ENCODE results near the gene INAVA.
"Not testable (repeated sequence)": the region's sequence is repeated elsewhere in the genome, so short reads cannot be mapped to it uniquely, and the experiment has no call there.

INAVA gene

DNA sequence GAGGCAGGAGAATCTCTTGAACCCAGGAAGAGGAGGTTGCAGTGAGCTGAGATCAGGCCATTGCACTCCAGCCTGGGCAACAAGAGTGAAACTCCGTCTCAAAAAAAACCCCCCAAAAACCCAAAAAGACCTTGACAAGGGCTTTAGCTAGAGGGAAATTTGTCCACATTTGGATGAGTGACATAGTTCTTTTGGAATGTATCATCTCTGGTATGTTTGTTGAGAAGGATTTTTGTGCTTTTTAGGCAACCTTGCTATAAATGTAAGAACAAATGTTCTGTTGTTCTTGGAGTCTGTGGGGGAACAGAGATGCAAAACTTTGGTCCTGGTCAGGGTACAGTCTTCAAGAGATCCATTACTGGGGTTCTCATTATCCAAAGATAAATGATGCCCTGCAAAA, 28.9 kb downstream of the INAVA start:
- no peak for DNase-seq

DNA sequence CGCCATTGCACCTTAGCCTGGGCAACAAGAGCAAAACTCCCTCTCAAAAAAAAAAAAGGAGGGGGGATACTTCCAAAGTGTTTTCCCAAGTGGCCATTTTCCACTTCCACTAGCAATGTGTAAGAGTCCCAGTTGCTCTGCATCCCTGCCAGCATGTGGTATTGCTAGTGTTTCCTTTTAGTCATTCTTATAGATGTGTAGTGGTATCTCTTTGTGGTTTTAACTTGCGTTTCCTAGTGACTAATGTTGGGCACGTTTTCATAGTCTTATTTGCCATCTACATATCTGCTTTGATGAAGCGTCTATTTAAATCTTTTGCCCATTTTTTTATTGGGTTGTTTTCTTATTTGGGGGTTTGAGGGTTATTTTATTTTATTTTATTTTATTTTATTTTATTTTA, 31.1 kb downstream of the INAVA start:
- peak; percentile 15 for DNase-seq

DNA sequence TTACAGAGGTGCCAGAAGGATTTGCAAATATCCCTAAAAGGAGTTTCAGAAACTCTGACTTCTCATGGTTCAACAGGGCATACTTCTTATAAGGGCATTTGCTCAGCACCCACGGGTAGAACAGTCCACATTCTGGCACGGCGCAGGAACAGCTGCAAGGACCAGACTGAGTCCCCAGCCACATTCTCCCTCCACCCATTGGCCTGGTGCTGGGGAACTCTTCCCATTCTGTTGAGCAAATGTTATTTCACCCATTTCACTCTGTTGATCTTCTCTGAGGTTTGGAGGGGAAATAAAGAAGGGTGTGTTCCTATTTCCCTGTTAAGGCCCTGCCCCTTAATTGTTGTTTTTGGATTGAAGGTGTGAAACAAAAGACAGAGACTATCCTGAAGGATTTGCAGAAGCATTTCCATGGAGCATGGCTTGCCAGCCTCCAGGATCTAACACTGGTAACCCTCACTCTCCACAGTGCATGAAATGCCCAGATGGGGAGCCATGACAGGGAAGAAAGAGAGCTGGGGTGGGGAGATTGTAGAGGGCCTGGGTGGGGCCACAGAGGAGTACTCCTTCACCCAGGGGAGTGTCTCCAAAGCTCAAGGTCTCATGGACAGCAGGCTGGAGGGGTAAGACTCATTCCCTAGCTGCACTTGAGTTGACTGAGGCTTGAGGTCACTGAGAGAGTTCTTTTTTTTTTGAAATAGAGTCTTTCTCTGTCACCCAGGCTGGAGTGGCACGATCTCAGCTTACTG, 35.0 kb downstream of the INAVA start:
- DNase-seq: no peak

DNA sequence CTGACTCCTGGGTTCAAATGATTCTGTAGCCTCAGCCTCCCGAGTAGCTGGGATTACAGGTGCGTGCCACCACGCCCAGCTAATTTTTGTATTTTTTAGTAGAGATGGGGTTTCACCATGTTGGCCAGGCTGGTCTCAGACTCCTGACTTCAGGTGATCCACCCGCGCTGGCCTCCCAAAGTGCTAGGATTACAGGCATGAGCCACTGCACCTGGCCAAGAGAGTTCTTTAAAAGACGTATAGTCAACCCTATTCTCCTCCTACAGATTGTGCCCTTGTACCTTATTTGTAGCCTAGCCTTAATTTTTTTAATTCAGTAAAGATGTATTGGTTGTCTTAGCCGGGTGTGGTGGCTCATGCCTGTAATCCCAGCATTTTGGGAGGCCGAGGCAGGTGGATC, 35.6 kb downstream of the INAVA start:
- not testable (repeated sequence) for DNase-seq

DNA sequence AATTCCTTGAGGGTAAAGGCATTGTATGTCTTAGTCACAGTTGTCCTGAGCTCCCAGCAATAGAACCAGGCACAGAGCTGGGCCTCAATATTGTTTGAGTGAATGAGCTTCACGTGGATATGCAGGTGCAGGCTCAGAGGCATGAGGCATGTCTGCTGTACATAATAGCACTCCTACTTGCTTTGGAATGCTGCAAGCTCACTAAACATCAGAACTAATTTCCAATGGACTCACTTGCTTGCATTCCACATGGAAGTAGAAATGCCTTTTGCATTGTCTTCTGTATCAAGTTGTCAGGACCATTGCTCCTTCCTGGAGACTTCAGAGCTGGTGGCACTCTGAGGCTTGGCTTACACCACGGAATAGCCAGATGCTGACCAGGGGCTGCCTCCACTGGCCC, 37.1 kb downstream of the INAVA start:
- DNase-seq: no peak

DNA sequence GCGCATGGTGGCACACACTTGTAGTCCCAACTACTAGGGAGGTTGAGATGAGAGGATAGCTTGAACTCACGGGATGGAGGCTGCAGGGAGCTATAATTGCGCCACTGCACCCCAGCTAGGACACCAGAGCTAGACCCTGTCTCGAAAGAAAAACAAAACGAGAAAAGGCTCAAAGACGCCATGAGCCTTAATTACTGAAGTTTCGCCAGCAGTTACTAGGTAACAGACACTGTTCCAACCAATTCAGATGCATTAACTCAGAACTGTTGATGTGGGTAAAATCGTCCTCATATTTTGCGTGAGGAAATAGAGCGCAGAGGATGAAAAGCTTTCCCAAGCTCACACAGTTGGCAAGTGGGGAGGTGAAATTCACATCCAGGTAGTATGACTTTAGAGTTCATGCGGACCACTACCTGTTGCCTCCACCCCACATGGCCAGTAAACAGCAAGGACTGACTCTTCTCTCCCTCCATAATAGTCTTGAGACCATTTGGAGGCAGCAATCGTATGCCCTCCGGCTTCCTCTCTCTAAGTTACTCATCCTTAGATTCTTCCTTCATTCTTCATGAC, 40.1 kb downstream of the INAVA start:
- no peak for DNase-seq

DNA sequence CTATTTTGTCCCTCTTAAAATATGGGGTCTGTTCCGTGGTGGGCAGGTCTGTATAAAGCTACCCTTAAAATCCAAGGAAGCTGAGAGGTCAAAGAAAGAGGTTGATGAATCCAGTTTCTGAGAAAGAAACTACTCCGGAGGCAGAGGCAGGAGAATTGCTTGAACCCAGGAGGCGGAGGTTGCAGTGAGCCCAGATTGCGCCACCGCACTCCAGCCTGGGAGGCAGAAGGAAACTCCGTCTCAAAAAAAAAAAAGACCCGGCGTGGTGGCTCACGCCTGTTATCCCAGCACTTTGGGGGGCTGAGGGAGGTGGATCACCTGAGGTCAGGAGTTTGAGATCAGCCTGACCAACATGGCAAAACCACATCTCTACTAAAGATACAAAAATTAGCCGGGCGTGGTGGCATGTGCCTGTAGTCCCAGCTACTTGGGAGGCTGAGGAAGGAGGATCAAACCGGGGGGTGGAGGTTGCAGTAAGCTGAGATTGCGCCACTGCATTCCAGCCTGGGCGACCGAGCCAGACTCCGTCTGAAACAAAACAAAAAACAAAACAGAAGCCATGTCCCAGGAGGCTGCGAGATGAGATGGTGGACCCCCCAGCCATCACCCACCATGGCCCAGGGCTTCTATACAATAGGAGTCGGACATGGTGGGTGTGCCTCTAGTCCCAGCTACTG, 40.7 kb downstream of the INAVA start:
- DNase-seq: not testable (repeated sequence)

DNA sequence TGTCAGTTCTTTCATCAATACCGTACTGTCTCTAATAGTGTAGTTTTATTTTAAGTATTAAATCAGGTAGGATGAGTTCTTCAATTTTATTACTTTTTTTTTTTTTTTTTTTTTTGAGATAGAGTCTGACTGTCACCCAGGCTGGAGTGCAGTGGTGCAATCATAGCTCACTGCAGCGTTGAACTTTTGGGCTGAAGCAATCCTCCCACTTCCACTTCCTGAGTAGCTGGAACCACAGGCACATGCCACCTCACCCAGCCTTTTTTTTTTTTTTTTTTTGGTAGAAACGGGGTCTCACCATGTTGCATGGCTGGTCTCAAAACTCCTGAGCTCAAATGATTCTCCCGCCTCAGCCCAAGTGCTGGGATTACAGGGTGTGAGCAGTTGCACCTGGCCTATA, 44.3 kb downstream of the INAVA start:
- DNase-seq: no peak

DNA sequence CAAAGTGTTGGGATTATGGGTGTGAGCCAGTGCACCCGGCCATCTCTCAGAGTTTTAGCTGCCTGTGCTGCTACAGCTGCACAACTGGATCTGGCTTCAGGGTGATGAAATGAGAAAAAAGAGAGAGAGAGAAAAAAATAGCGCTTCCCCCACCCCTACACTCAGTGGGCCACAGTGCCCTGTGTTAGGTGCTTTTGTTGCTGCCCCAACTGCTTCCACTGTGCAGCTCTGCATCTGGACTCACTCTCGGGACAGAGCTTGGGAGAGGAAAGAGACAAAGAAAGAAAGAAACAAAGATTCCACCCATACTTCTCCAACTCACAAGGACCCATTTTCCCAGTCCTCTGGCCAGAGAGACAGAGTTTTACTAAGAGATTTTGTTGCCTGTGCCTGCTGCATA, 50.4 kb downstream of the INAVA start:
- no peak for DNase-seq

DNA sequence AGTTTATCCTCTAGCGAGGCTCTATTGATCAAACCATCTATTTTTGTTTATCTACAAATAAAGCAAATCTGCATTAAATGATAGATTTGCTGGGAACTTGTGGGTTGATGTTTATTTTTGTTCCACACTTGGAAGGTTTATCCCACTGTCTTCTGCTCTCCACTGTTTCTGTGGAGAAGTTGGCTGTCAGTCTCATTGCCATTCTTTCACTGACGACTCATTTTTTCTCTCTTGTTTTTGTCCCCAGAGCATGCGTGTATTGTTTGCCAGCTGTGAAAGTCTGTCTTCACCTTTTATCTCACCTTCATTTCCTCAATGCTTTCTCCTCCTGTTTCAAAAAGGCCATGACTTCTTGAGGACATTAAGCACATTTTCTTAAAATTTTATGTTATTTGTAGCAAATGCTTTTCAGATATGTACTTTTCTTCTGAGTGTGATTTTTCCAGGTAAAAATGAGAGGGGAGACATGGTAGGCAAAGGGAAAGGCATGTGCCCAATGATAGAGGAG, 52.4 kb downstream of the INAVA start:
- no peak for DNase-seq

DNA sequence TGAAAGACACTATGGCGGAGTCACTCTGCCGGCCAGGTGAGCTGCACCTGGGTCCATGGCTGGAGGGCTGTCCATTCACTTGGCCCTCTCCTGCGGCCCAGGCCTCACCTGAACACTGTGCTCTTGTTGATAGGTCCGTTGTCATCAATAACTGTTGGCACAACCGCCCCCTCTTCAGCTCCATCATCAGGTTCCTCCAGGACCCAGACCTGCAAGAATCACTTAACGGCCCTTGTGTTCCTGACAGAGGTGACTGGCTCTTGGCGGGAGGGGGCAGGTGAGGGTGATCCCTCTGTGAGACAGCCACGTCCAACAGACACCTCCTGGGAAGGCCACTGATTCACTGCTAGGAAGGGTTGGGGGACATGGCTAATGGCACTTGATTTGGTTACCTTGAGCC, 54.9 kb downstream of the INAVA start:
- DNase-seq: no peak

DNA sequence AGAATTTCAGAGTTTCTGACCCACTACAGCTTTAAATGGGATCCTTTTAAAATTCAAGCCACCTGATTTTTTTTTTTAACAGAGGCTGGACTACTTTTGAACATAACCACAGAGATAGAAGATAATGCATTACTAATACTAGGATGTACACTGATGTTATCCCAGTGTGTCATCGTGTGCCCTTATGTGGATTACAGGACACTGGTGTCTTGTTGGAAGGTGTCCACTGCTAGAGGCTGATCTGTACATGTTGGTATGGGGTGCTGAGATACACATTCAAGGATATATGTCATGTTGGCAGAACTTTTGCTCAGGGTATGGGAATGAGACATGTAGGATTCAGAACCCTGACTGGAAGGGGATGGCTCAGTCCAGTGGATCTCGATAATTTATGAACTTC, 56.3 kb downstream of the INAVA start:
- no peak for DNase-seq

DNA sequence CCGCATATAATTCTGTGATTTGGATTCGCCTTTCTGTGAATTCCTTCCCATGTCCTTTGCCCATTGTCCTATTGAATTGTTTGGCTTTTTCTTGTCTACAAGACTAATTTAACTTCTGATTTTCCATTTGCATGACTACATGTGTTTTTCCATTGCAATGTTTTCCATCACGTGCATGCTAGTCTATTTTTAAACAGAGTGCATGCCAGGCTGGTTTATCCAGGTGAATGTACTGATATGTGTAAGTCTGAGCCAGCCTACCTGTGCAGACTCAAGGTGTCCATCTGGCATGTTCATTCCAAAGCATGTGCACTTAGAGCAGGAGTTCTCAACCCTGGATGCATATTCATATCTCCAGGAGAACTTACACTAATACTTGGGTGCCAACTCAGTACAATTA, 59.7 kb downstream of the INAVA start:
- no peak for DNase-seq

DNA sequence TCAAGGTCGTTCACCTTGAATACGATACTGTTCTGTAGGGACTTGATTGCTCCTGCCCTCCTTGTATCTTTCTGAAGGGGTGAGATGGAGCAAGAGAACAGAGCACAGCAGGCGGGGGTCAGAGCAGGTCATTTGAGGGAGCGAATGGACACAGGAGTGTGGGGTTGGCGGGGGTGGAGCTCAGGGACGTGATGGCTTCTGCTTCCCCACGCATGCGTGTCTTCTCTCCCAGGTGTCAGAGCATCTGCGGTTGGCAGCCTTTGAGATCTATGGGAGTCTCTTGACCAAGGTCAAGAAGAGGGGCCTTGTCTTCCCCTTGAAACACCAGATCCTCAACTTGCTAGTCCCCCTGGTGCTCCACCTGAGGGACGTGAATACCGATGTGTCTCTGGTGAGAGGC, 63.9 kb downstream of the INAVA start:
- no peak for DNase-seq

DNA sequence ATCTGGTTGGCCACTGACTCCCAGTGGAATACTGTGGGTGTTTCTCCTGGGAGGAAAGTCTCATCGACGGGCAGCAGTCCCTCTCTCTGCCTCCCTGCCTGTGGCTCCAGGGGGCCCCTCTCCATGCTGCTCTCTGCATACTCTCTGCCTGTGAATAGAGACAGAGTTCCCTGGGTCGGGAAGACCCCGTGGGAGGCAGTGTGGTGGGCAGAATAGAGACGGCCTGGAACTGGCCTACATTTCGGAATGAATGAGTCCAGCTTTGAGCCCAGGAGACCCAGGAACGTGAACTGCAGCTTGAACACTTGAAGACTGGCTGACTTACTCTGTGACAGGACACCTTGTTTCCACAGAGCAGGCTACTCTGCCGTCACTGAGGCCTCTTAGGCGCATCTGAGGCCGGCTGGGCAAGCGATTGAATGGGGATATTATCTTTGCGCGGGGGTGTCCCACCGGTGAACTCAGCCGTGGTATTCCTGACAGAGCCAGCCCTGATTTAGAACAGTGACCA, 64.8 kb downstream of the INAVA start:
- DNase-seq: no peak

DNA sequence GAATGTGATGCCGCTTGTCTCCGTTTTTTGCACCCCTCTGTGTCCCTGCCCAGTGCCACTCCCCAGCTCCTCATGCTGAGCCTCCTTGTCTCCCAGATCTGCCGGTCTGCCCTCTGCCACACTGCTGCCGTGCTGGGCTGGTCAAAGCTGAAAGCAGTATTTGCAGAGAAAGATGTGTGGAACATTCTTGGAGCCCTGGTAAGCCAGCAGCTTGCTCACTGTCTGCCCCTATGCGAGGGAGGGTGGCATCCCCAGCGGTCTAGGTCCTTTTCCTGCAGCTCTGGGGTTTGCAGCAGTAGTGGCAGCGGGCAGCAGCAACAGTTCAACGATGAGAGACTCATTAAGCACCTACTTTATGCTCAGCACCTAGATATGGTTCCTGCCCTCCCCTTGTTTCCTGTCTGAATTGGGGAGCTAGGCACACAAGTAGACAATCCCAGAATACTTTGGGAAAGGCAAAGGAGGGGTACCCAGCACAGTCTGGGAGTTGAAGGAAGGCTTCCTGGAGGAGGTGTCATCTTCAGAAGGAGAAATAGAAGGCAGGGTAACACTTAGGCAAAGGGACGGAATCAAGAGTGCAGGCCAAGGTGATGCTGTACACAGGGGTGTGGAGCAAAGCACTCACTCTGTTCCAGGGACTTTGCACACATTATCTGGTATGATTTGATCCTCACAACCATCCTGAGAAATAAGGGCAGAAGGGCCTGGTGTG, 65.7 kb downstream of the INAVA start:
- DNase-seq: no peak

DNA sequence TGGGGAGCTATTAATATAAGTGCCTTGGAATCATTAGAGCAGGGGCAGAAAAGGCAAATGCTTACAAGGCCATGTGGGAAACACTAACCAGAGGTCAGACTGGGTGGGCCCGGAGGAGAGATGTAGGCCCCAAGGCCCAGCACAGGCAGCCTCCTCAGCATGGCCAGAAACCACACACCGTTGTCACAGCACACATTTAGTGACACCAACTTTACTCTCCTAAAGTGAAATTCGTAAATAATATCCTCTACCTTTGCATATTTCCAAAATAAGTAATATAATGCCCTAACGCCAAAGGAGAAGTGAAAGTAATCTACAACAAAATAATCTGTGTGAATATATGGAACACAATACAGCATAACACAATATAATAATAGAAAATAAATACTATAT, 66.2 kb downstream of the INAVA start:
- no peak for DNase-seq

DNA sequence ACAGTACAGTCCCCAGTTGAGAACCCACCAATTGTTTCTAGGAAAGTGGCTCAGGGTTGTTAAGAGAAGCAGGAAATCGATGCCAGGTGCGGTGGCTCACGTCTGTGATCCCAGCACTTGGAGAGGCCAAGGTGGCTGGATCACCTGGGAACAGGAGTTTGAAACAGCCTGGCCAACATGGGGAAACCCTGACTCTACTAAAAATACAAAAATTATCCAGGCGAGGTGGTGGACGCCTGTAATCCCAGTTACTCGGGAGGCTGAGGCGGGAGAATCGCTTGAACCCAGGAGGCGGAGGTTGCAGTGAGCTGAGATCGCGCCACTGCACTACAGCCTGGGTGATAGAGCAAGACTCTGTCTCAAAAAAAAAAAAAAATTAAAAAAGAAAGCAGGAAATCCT, 67.5 kb downstream of the INAVA start:
- DNase-seq: not testable (repeated sequence)

DNA sequence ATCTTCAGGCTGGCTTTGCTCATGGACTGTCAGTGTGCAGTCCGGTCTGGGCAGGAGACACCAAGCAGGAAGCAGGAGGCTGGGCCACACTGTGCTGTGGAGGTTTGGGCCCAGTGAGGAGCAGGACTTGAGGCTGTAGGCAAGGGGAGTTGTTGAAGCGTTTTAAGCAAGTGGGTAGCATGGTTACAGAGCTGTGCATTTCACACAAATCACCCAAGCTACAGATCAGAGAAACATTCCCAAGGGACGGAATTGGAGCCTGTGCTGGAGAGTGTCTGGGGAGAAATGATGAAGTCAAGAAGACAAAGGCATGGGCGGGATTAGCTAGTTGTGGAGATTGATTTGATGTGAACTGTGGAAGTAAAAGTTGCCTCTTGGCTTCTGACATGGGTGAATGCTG, 67.9 kb downstream of the INAVA start:
- DNase-seq: no peak

DNA sequence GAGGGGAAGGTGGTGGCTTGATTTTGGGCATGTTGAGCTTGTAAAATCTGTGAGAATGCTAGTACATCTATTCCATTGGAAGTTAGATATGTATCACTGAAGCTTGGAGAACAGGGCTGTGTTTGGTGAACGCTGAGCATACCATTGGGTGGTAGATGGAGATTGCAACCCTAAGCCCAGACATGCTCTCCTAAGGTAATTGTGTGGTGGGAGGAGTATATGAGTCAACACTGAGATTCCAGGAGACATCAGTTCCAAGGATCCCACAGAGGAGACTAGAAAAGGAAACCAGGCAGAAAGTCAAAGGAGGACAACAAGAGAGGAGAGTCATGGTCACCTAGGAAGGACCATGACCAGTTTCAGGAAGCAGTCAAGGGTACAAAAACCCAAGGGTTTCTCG, 68.4 kb downstream of the INAVA start:
- no peak for DNase-seq

DNA sequence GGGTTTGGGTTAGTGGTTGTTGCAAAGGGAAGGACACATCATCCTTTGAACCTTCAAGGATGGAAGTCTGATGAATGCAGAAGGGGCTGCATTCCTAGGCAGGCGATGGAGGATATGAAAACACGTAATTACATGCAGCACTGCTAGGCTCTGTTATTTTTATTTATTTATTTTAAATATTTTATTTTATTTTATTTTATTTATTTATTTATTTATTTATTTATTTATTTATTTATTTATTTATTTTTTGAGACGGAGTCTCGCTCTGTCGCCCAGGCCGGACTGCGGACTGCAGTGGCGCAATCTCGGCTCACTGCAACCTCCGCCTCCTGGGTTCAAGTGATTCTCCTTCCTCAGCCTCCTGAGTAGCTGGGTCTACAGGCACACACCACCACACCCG, 69.2 kb downstream of the INAVA start:
- not testable (repeated sequence) for DNase-seq

All from stimulated activated CD4-positive, alpha-beta T cell treated with anti-CD3 and anti-CD28 coated beads, Interleukin-4, amount 100 ng/mL, for 24 hours (primary cell).